Gastroesophageal sphincter (tissue), 3 donors: Measurements from ENCODE around the gene TPRX1.

ENCODE experiments used
- CTCF ChIP-seq, 4 experiments: fragments of 200-600 bp in 2 of 4; fragments of 450-650 bp in 2 of 4; sonication (generic) in 1 of 4; IDR thresholded peaks; one replicate each; pipeline ENCODE4 v1.5.1; 2017 to 2019; ENCODE audit warnings: antibody characterized with exemption in 4 of 4, mild to moderate bottlenecking in 2 of 4, moderate library complexity in 2 of 4
- EP300 ChIP-seq: sonication (generic); formaldehyde crosslinking; IDR thresholded peaks from one replicate; pipeline ENCODE4 v1.6.1; 2017; ENCODE audit warnings: antibody characterized with exemption, mild to moderate bottlenecking
- POLR2A ChIP-seq, 2 donors: fragments of 450-650 bp; IDR thresholded peaks; one replicate each; pipeline ENCODE4 v1.6.1; 2017; ENCODE audit warnings: antibody characterized with exemption in 2 of 2, mild to moderate bottlenecking in 2 of 2, moderate library complexity in 1 of 2
- POLR2AphosphoS5 ChIP-seq: sonication (generic); formaldehyde crosslinking; IDR thresholded peaks from one replicate; pipeline ENCODE4 v1.6.1; 2017; ENCODE audit warnings: antibody characterized with exemption

- no peak for TF ChIP-seq CTCF (IDR thresholded peaks at IDR 0.05)
- no peak for TF ChIP-seq POLR2A (IDR thresholded peaks at IDR 0.05)
- no peak for TF ChIP-seq POLR2AphosphoS5
- TF ChIP-seq EP300, result no peak
These were observed 7.6 kb downstream of the TPRX1 start for GRCh38 chr19:47796785-47797184.
